CD4-positive, alpha-beta T cell (primary cell): ENCODE measurements around the gene THSD7A. TPM values are rescaled to one million over a fixed set of nuclear protein-coding genes. Genes with fewer than 3 reads are reported as not detected.

Experiments used
- ATAC-seq: fragments of 200-7000 bp; cut with Tn5 transposase; one replicate; pipeline ENCODE4 v1.10.0; 2022; ENCODE audit warnings: mild to moderate bottlenecking; ENCODE audit not compliant: poor library complexity
- CTCF ChIA-PET: fragments of 350-600 bp; sonication (Branson Sonifier 250); formaldehyde crosslinking; loops from one replicate; lab custom pipeline; 2021; ENCODE audit warnings: antibody characterized with exemption, inconsistent platforms; lab: Charles Lee
- POLR2A ChIA-PET: fragments of 350-600 bp; sonication (Branson Sonifier 250); formaldehyde crosslinking; loops from one replicate; lab custom pipeline; 2021; ENCODE audit warnings: antibody characterized with exemption, inconsistent platforms; lab: Charles Lee
- DNase-seq, 14 experiments: peaks; one replicate each; pipeline ENCODE4 v3.0.0-alpha.2; 2013 to 2020; ENCODE audit warnings: mixed read lengths in 2 of 14
- H3K27ac ChIP-seq, 2 donors: one replicate each; pipeline versions ENCODE4 v1.5.1 to v1.7.0; 2013; ENCODE audit warnings: low read length in 2 of 2, low read depth in 1 of 2, mild to moderate bottlenecking in 1 of 2
- H3K27me3 ChIP-seq, 2 experiments: 1 replicate in 1 of 2; 2 replicates in 1 of 2; pipeline versions ENCODE4 v1.6.1 to v1.7.0; 2013; ENCODE audit warnings: low read length in 2 of 2, control low read depth in 1 of 2, mild to moderate bottlenecking in 1 of 2, moderate library complexity in 1 of 2; ENCODE audit not compliant: insufficient read depth in 2 of 2, control insufficient read depth in 1 of 2
- H3K36me3 ChIP-seq: one replicate; pipeline ENCODE4 v1.6.1; 2013; ENCODE audit warnings: low read length, control low read depth; ENCODE audit not compliant: insufficient read depth
- H3K4me1 ChIP-seq: one replicate; pipeline ENCODE4 v1.6.1; 2013; ENCODE audit warnings: low read length, control low read depth; ENCODE audit not compliant: insufficient read depth
- H3K4me3 ChIP-seq: one replicate; pipeline ENCODE4 v1.5.1; 2013; ENCODE audit warnings: mild to moderate bottlenecking, low read length, moderate library complexity
- H3K9me3 ChIP-seq, 2 experiments: 1 replicate in 1 of 2; 2 replicates in 1 of 2; pipeline versions ENCODE4 v1.6.1 to v1.7.0; 2013; ENCODE audit warnings: low read length in 2 of 2, mild to moderate bottlenecking in 2 of 2, control low read depth in 1 of 2, moderate library complexity in 1 of 2; ENCODE audit not compliant: control insufficient read depth in 1 of 2, insufficient read depth in 1 of 2
- H3K27ac Mint-ChIP-seq: one replicate; pipeline ENCODE4 v1.8.0; 2020; ENCODE audit warnings: mixed read lengths
- H3K27me3 Mint-ChIP-seq: one replicate; pipeline ENCODE4 v1.8.0; 2021; ENCODE audit warnings: mixed read lengths
- H3K36me3 Mint-ChIP-seq: one replicate; pipeline ENCODE4 v1.8.0; 2021; ENCODE audit warnings: low read depth, mixed read lengths
- H3K4me1 Mint-ChIP-seq: one replicate; pipeline ENCODE4 v1.8.0; 2021; ENCODE audit warnings: low read depth, mixed read lengths
- H3K4me3 Mint-ChIP-seq: one replicate; pipeline ENCODE4 v1.8.0; 2020; ENCODE audit warnings: mild to moderate bottlenecking, mixed read lengths
- H3K9me3 Mint-ChIP-seq: one replicate; pipeline ENCODE4 v1.8.0; 2020; ENCODE audit warnings: mixed read lengths
- intact Hi-C, 2 experiments: fragments of 100-400 bp; cut with DNase I in 1 of 2; cut with micrococcal nuclease in 1 of 2; formaldehyde crosslinking; loops; one replicate each; pipeline versions ENCODE4 v1.15.1 to v1.9.0; 2023 to 2025; cut with DNase I, micrococcal nuclease
- total RNA-seq, 174 experiments: library from RNA in 2 of 174; stranded (reverse) in 2 of 174; gene quantifications; one replicate each; pipeline ENCODE4 v1.2.3 and lab custom pipeline; 2021 to 2026
- TF ChIP-seq, protein P1 (sequence below): fragments of 200-600 bp; IDR thresholded peaks from one replicate; pipeline ENCODE4 v1.8.0; 2022; ENCODE audit warnings: antibody characterized with exemption, mild to moderate bottlenecking

The THSD7A gene
- total RNA-seq, 2 experiments from 2014 or later: not detected

DNA sequence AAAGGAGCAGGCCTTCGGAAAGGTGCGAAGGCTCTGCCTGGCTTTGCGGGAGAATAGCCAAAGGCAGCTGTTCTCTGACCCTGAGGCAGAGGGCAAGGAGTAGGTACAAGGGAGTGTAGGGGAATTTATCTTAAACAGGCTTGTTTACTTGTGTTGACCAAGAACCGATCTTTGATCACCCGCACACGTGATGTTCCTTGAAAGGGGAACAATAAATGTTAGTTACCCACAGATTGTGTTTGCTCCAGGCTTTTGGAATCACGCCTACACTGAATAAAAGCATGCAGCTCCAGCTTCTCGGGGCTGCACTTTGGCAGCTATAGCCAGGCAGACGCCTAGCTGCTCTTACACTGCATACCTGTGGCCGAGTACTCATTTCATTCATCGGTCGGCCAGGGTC lies 437.6 kb downstream of the THSD7A start:
- Histone ChIP-seq H3K9me3 (peaks cover 0 to 10% of the 10 kb centered on the region in 2 experiments), H3K4me1 (no peaks in the 10 kb centered on the region), H3K36me3 (no peaks in the 10 kb centered on the region), H3K4me3 (no peak overlapping the region), H3K27me3 (no peaks in the 10 kb centered on the region), H3K27ac (no peak overlapping the region)
- H3K27me3 Mint-ChIP-seq: no peaks in the 10 kb centered on the region
- no peak overlapping the region for H3K4me3 Mint-ChIP-seq
- peaks cover 3% of the 10 kb centered on the region for H3K9me3 Mint-ChIP-seq
- TF ChIP-seq, protein P1, sequence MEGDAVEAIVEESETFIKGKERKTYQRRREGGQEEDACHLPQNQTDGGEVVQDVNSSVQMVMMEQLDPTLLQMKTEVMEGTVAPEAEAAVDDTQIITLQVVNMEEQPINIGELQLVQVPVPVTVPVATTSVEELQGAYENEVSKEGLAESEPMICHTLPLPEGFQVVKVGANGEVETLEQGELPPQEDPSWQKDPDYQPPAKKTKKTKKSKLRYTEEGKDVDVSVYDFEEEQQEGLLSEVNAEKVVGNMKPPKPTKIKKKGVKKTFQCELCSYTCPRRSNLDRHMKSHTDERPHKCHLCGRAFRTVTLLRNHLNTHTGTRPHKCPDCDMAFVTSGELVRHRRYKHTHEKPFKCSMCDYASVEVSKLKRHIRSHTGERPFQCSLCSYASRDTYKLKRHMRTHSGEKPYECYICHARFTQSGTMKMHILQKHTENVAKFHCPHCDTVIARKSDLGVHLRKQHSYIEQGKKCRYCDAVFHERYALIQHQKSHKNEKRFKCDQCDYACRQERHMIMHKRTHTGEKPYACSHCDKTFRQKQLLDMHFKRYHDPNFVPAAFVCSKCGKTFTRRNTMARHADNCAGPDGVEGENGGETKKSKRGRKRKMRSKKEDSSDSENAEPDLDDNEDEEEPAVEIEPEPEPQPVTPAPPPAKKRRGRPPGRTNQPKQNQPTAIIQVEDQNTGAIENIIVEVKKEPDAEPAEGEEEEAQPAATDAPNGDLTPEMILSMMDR: no peak
- DNase-seq: no peak
- ATAC-seq: no peak
- intact Hi-C loops: loop anchor here in 1 of 2 experiments (10.0 kb wide), 1 partner anchor 60 kb away; no protein-coding TSS in a partner anchor
- H3K27ac Mint-ChIP-seq: no peak overlapping the region
- no peaks in the 10 kb centered on the region for H3K4me1 Mint-ChIP-seq
- POLR2A ChIA-PET: no interaction called here
- CTCF ChIA-PET: no interaction called here
- H3K36me3 Mint-ChIP-seq: no peaks in the 10 kb centered on the region

DNA sequence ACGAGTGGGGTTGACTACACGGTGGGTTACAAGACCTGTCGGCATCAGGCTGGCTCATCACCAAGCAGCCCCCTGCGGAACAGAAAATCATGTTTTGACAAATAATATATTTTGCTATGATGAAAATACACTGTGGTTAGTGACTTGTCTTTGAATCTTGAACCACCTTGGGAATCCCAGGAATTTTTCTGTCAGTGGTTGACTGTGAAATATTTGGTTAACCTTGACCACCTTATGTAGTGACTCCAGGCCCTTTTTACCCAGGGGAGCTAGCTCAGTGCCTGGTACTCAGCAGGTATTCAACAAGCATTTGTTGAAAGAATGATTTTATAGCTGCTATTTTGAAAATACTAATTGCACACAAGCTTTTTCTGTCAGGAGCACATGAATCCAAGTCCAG lies 452.4 kb downstream of the THSD7A start:
- intact Hi-C loops: no loop called here

GRCh38 chr7:11376529-11376928 lies 455.5 kb downstream of the THSD7A start:
- intact Hi-C loops: no loop called here
- POLR2A ChIA-PET: no interaction called here

More for the DNA sequence above, 452.4 kb downstream of the THSD7A start:
- CTCF ChIA-PET: no interaction called here
- no peaks in the 10 kb centered on the region for H3K9me3 Mint-ChIP-seq
- H3K4me3 Mint-ChIP-seq: no peak overlapping the region
- POLR2A ChIA-PET: no interaction called here
- H3K27ac ChIP-seq: no peak overlapping the region
- no peaks in the 10 kb centered on the region for H3K4me1 ChIP-seq
- ATAC-seq: no peak
- no peak overlapping the region for H3K27ac Mint-ChIP-seq
- no peaks in the 10 kb centered on the region for H3K36me3 ChIP-seq
- H3K9me3 ChIP-seq: no peaks in the 10 kb centered on the region
- H3K27me3 Mint-ChIP-seq: no peaks in the 10 kb centered on the region
- no peaks in the 10 kb centered on the region for H3K4me1 Mint-ChIP-seq
- no peaks in the 10 kb centered on the region for H3K27me3 ChIP-seq
- DNase-seq: no peak
- H3K36me3 Mint-ChIP-seq: no peaks in the 10 kb centered on the region
- TF ChIP-seq, protein P1: no peak
- no peak overlapping the region for H3K4me3 ChIP-seq

More at GRCh38 chr7:11376529-11376928, 455.5 kb downstream of the THSD7A start:
- Mint-ChIP-seq H3K27ac (no peak overlapping the region), H3K36me3 (no peaks in the 10 kb centered on the region), H3K4me3 (no peak overlapping the region), H3K4me1 (no peaks in the 10 kb centered on the region), H3K27me3 (no peaks in the 10 kb centered on the region), H3K9me3 (no peaks in the 10 kb centered on the region)
- CTCF ChIA-PET: interaction anchor here (1.0 kb wide), 1 partner anchor 12 kb away, joined by 3 read pairs; no protein-coding TSS in a partner anchor
- Histone ChIP-seq H3K36me3 (no peaks in the 10 kb centered on the region), H3K4me3 (no peak overlapping the region), H3K4me1 (no peaks in the 10 kb centered on the region), H3K27ac (no peak overlapping the region), H3K9me3 (no peaks in the 10 kb centered on the region), H3K27me3 (no peaks in the 10 kb centered on the region)
- no peak for ATAC-seq
- TF ChIP-seq, protein P1: no peak
- no peak for DNase-seq
